ENCODE measurements around the gene NCAPG2. TPM values are rescaled to one million over a fixed set of nuclear protein-coding genes. Genes with fewer than 3 reads are reported as not detected.

NCAPG2 gene
- polyA plus RNA-seq, 1 experiment: 14.8 TPM

DNA sequence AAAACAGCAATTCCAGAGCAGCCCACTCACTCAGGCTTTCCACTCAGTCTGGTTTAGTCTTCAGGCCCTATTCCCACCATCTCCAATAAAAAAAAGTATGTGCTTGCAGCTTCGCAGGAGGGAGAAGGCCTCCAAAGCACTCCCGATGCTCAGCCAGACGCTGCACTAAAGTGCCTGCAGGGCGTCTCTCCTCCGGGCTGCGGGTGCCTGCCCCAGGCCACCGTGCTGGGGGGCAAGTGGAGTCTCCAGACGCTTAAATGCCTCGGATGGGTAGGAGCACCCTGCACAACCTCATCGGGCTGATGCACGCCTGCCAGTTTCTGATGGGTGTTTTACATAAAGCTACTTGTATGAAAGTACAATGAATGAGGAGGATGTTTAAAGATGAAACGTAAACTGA lies 31.3 kb upstream of the NCAPG2 start:
- Histone ChIP-seq H3K9me3 (ENCODE audit: control insufficient read depth, insufficient read depth, low read length) (no peaks in the 10 kb centered on the region), H3K27ac (ENCODE audit: low read depth, low read length) (no peak overlapping the region), H3K27me3 (ENCODE audit: control insufficient read depth, insufficient read depth, low read length) (no peaks in the 10 kb centered on the region), H3K4me3 (ENCODE audit: low read depth, low read length) (no peak overlapping the region)
- TF ChIP-seq, protein P1, sequence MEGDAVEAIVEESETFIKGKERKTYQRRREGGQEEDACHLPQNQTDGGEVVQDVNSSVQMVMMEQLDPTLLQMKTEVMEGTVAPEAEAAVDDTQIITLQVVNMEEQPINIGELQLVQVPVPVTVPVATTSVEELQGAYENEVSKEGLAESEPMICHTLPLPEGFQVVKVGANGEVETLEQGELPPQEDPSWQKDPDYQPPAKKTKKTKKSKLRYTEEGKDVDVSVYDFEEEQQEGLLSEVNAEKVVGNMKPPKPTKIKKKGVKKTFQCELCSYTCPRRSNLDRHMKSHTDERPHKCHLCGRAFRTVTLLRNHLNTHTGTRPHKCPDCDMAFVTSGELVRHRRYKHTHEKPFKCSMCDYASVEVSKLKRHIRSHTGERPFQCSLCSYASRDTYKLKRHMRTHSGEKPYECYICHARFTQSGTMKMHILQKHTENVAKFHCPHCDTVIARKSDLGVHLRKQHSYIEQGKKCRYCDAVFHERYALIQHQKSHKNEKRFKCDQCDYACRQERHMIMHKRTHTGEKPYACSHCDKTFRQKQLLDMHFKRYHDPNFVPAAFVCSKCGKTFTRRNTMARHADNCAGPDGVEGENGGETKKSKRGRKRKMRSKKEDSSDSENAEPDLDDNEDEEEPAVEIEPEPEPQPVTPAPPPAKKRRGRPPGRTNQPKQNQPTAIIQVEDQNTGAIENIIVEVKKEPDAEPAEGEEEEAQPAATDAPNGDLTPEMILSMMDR (IDR thresholded peaks at IDR 0.05; ENCODE audit: low read depth, low read length): no peak
- POLR2A ChIA-PET: no interaction called here
- CTCF ChIA-PET: interaction anchor here (0.5 kb wide), 1 partner anchor 90 kb away, joined by 5 read pairs; no protein-coding TSS in a partner anchor
- no peak for DNase-seq (ENCODE audit: low read depth, low spot score)

- no peaks in the 10 kb centered on the region for H3K9me3 ChIP-seq (ENCODE audit: control insufficient read depth, insufficient read depth, low read length)
- no peak overlapping the region for H3K4me3 ChIP-seq (ENCODE audit: low read depth, low read length)
- POLR2A ChIA-PET: interaction anchor here (0.6 kb wide), 1 partner anchor 12 kb away, joined by 3 read pairs; no protein-coding TSS in a partner anchor
- DNase-seq (ENCODE audit: low read depth, low spot score): no peak
- TF ChIP-seq, protein P1 (IDR thresholded peaks at IDR 0.05; ENCODE audit: low read depth, low read length): no peak
- no peaks in the 10 kb centered on the region for H3K27me3 ChIP-seq (ENCODE audit: control insufficient read depth, insufficient read depth, low read length)
- CTCF ChIA-PET: no interaction called here
- no peak overlapping the region for H3K27ac ChIP-seq (ENCODE audit: low read depth, low read length)
Measured at GRCh38 chr7:158734861-158735260, 30.3 kb upstream of the NCAPG2 start.

DNA sequence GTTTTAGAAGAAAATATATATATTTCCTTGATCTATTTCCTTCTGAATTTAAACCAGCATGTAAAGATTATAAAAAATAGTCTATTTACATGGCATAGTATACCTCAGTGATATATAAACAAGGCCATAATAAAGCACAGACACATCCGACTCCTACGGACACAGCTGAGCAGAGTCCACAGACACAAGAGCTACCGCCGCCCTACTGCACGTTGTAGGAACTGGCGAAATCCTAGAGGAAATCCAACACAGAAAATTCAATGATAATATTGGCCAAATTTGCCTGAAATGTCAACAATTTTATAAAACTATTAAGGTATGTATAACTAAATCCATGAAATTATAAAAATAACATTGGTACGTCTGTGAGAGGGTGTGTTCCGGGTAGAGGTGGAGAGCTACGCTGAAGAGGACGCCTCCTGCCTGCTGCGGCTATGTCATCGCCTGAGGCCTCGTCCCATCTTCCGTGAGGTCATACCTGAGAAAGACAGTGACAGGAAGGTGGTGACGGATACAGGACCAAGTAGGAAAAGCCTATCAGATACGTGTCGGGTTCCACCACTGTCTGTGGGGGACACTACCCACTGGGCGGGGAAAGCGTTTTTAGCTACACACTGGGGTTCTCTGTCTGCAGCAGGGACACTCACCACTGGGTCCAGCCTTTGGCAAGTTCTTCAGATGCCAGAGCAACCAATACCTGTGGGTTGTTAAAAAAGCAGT lies 29.3 kb upstream of the NCAPG2 start:
- Histone ChIP-seq H3K27ac (ENCODE audit: low read depth, low read length) (no peak overlapping the region), H3K27me3 (ENCODE audit: control insufficient read depth, insufficient read depth, low read length) (no peaks in the 10 kb centered on the region), H3K4me3 (ENCODE audit: low read depth, low read length) (no peak overlapping the region), H3K9me3 (ENCODE audit: control insufficient read depth, insufficient read depth, low read length) (no peaks in the 10 kb centered on the region)
- TF ChIP-seq, protein P1 (IDR thresholded peaks at IDR 0.05; ENCODE audit: low read depth, low read length): no peak
- ChIA-PET CTCF (interaction anchor here (1.5 kb wide), 1 partner anchor 38 kb away, joined by 4 read pairs; no protein-coding TSS in a partner anchor), POLR2A (interaction anchor here (0.6 kb wide), 1 partner anchor 13 kb away, joined by 3 read pairs; no protein-coding TSS in a partner anchor)
- DNase-seq (ENCODE audit: low read depth, low spot score): no peak

DNA sequence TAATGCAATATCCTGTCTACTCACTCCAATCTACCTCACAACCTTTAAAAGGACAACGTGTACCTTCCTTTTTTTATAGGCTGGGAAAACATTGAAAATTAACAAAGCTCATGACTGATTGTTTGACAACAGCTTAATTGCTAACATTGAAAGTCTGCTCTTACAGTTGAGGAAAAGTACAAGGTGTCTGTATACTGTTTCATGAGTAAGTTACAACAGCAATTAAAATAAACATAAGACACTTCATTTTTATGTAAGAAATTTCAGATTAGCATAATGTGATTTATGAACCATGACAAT lies 28.6 kb upstream of the NCAPG2 start:
- H3K27me3 ChIP-seq (ENCODE audit: control insufficient read depth, insufficient read depth, low read length): no peaks in the 10 kb centered on the region
- no peaks in the 10 kb centered on the region for H3K9me3 ChIP-seq (ENCODE audit: control insufficient read depth, insufficient read depth, low read length)
- H3K4me3 ChIP-seq (ENCODE audit: low read depth, low read length): no peak overlapping the region
- H3K27ac ChIP-seq (ENCODE audit: low read depth, low read length): no peak overlapping the region
- DNase-seq (ENCODE audit: low read depth, low spot score): no peak
- CTCF ChIA-PET: interaction anchor here (1.5 kb wide), 1 partner anchor 37 kb away, joined by 4 read pairs; no protein-coding TSS in a partner anchor
- POLR2A ChIA-PET: no interaction called here
- TF ChIP-seq, protein P1 (IDR thresholded peaks at IDR 0.05; ENCODE audit: low read depth, low read length): no peak

DNA sequence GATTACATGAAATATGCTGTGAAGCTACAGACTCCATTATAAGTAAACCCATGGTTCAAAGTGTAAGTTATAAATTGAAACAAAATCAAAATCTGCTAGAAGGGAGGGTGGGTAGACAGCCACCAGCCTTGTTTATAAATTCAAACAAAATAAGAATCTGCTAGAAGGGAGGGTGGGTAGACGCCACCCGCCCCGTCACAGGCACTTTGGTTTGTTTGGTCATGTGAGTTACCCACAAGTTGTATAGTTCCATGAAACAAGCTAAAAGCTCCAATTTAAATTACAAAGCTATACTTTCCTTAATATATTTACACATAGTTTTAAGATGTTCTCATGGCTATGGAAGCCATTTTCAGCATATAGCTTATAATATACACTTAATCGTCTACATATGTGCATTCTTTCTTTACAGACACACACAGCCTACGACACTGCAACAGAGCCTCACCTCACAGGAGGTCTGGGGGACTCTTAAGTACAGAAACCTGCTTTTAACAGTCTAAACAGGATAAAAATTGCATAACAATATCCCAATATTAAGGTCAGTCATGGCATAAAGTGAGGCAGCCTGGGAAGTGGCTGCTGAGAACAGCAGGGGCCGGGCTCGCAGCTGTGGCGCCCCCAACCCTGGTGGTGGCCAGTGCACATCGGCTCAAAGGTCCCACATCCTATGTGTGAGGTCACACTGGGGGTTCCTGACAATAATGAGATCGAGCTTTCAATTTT lies 28.1 kb upstream of the NCAPG2 start:
- no peak for DNase-seq (ENCODE audit: low read depth, low spot score)
- CTCF ChIA-PET: interaction anchor here (1.5 kb wide), 1 partner anchor 37 kb away, joined by 4 read pairs; no protein-coding TSS in a partner anchor
- no peak overlapping the region for H3K4me3 ChIP-seq (ENCODE audit: low read depth, low read length)
- no peak overlapping the region for H3K27ac ChIP-seq (ENCODE audit: low read depth, low read length)
- no peaks in the 10 kb centered on the region for H3K9me3 ChIP-seq (ENCODE audit: control insufficient read depth, insufficient read depth, low read length)
- POLR2A ChIA-PET: interaction anchor here (1.3 kb wide), 1 partner anchor 8 kb away, joined by 4 read pairs; no protein-coding TSS in a partner anchor
- no peaks in the 10 kb centered on the region for H3K27me3 ChIP-seq (ENCODE audit: control insufficient read depth, insufficient read depth, low read length)
- TF ChIP-seq, protein P1 (IDR thresholded peaks at IDR 0.05; ENCODE audit: low read depth, low read length): no peak

Data from AG04450 (cell line).